GM15510 (cell line): ENCODE results near the gene PSMC3.

Source experiments
- POLR2A ChIP-seq: IDR thresholded peaks from 3 replicates; pipeline ENCODE4 v1.6.1; 2011; ENCODE audit warnings: borderline replicate concordance; ENCODE audit not compliant: insufficient read length; ENCODE audit errors: extremely low read depth

The PSMC3 gene

GRCh38 chr11:47380078-47380477 lies 46.2 kb downstream of the PSMC3 start:
- no peak for TF ChIP-seq POLR2A

- TF ChIP-seq POLR2A, result no peak
Observed at GRCh38 chr11:47379317-47379716, 46.9 kb downstream of the PSMC3 start.

- no peak for TF ChIP-seq POLR2A
Observed at GRCh38 chr11:47378836-47379170, 47.4 kb downstream of the PSMC3 start.

- peak; percentile 76 for TF ChIP-seq POLR2A
Observed at GRCh38 chr11:47378010-47378835, 48.0 kb downstream of the PSMC3 start, which contains the start of gene SPI1. Gene SPI1, minus strand, starts transcription at chr11:47378547. Its CDS starts 194 bp downstream, at chr11:47378353.

- no peak for TF ChIP-seq POLR2A
Observed at GRCh38 chr11:47377571-47378009, 48.6 kb downstream of the PSMC3 start.

- no peak for TF ChIP-seq POLR2A
Observed at GRCh38 chr11:47376525-47377371, 49.5 kb downstream of the PSMC3 start.

- TF ChIP-seq POLR2A, result no peak
Observed at GRCh38 chr11:47376107-47376524, 50.1 kb downstream of the PSMC3 start.

GRCh38 chr11:47375546-47376085 lies 50.6 kb downstream of the PSMC3 start:
- TF ChIP-seq POLR2A, result no peak

GRCh38 chr11:47375020-47375419 lies 51.2 kb downstream of the PSMC3 start:
- TF ChIP-seq POLR2A, result no peak

- no peak for TF ChIP-seq POLR2A
Observed at GRCh38 chr11:47374720-47375019, 51.6 kb downstream of the PSMC3 start.

- TF ChIP-seq POLR2A, result no peak
Observed at GRCh38 chr11:47373876-47374719, 52.1 kb downstream of the PSMC3 start.

GRCh38 chr11:47372422-47372821 lies 53.8 kb downstream of the PSMC3 start:
- TF ChIP-seq POLR2A, result no peak

- TF ChIP-seq POLR2A, result no peak
Observed at GRCh38 chr11:47369676-47370075, 56.6 kb downstream of the PSMC3 start.
